Suprapubic skin (tissue), 4 donors: ENCODE results near the gene ZBTB49. TPM values are rescaled to one million over a fixed set of nuclear protein-coding genes. Genes with fewer than 3 reads are reported as not detected.
A peak's percentile ranks its signal among the peaks of the same experiment; 100 is the strongest.

Experiments
- DNase-seq, 2 donors: peaks; one replicate each; pipeline ENCODE4 v3.0.0-alpha.2; 2019; ENCODE audit warnings: low spot score in 2 of 2
- H3K27ac ChIP-seq: fragments of 200-600 bp; sonication (generic); one replicate; pipeline ENCODE4 v1.5.1; 2019
- H3K27me3 ChIP-seq: fragments of 200-600 bp; sonication (generic); one replicate; pipeline ENCODE4 v1.5.1; 2019
- H3K36me3 ChIP-seq: fragments of 200-600 bp; sonication (generic); one replicate; pipeline ENCODE4 v1.5.1; 2019
- H3K4me1 ChIP-seq: fragments of 200-600 bp; sonication (generic); one replicate; pipeline ENCODE4 v1.5.1; 2019
- H3K4me3 ChIP-seq: fragments of 200-600 bp; sonication (generic); one replicate; pipeline ENCODE4 v1.5.1; 2019; ENCODE audit warnings: mild to moderate bottlenecking
- H3K9me3 ChIP-seq: fragments of 200-600 bp; sonication (generic); one replicate; pipeline ENCODE4 v1.5.1; 2019
- CTCF ChIP-seq, 2 donors: fragments of 200-600 bp in 1 of 2; fragments of 450-650 bp in 1 of 2; sonication (generic) in 1 of 2; IDR thresholded peaks; one replicate each; pipeline ENCODE4 v1.5.1; 2016 to 2019; ENCODE audit warnings: antibody characterized with exemption in 2 of 2, mild to moderate bottlenecking in 1 of 2, moderate library complexity in 1 of 2
- EP300 ChIP-seq: sonication (generic); formaldehyde crosslinking; IDR thresholded peaks from one replicate; pipeline ENCODE4 v1.6.1; 2017; ENCODE audit warnings: antibody characterized with exemption
- POLR2A ChIP-seq, 2 donors: fragments of 450-650 bp; IDR thresholded peaks; one replicate each; pipeline ENCODE4 v1.6.1; 2017; ENCODE audit warnings: antibody characterized with exemption in 2 of 2, mild to moderate bottlenecking in 2 of 2, moderate library complexity in 2 of 2
- POLR2AphosphoS5 ChIP-seq, 3 donors: sonication (generic); formaldehyde crosslinking; IDR thresholded peaks; one replicate each; pipeline ENCODE4 v1.6.1; 2017; ENCODE audit warnings: antibody characterized with exemption in 3 of 3
- WGBS: methylation state at CpG from one replicate; pipeline ENCODE4 v1.1.5; 2018; 5-methylcytosine and 5-hydroxymethylcytosine counted together
- total RNA-seq, 4 donors: library from RNA; depleted of rRNA; stranded (reverse); fragments of >200 nt; gene quantifications; one replicate each; pipeline ENCODE4 v1.1.0, GENCODE V29; 2016

The ZBTB49 gene
- total RNA-seq, 4 donors from 2014 or later: 3.6 to 11.2 (median 7.1) TPM

- H3K27me3 ChIP-seq: no peaks in the 10 kb centered on the region
- no peak overlapping the region for H3K27ac ChIP-seq
- no peaks in the 10 kb centered on the region for H3K4me1 ChIP-seq
- DNase-seq: no peak
- no peaks in the 10 kb centered on the region for H3K36me3 ChIP-seq
- no peaks in the 10 kb centered on the region for H3K9me3 ChIP-seq
- no peak overlapping the region for H3K4me3 ChIP-seq
- WGBS: 50% methylated on average over 21 of the region's 21 CpGs
- TF ChIP-seq EP300 (no peak), POLR2AphosphoS5 (IDR thresholded peaks at IDR 0.05) (no peak), CTCF (IDR thresholded peaks at IDR 0.05) (peak; percentile 22 to 79), POLR2A (IDR thresholded peaks at IDR 0.05) (no peak)
Measured at GRCh38 chr4:4334798-4335520, 44.9 kb downstream of the ZBTB49 start.

DNA sequence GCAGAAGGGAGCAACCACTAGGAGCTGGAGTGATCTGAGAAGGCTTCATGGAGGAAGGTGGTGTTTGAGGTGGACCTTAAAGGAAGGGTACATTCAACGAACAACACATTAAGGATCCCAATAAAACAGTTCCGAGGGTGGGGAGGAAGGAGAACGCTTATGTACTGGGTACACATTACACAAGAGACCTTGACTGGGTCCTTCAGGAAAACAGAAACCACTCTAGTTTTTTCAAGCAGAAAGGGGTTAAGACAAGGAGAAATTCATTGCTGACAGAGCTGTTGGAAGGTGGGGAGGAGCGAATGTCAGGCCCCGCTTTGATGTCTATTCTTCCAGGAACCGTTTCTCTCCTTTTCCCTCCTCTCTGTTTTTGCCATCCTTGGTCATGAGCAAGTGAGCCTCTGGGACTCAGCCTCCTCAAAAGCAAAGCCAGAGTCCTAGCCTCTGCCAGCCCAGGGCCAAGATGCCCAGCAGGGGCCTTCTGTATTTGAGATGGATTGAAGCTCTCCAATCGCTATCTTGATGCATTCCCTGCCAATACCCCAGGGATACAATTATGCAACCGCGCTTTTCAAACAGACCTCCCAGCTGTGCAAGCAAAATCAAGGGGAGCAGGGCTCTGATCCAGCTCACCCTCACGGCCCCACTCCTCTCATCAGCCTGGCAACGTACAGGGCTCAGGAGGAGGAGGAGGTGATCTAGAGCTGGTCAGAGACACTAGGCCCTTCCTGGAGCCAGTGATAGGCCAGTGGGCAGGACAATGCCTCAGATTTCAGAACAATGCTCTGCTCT is 48.4 kb downstream of the ZBTB49 start:
- Histone ChIP-seq H3K27ac (no peak overlapping the region), H3K36me3 (no peaks in the 10 kb centered on the region), H3K9me3 (no peaks in the 10 kb centered on the region), H3K27me3 (no peaks in the 10 kb centered on the region), H3K4me1 (no peaks in the 10 kb centered on the region), H3K4me3 (no peak overlapping the region)
- no peak for DNase-seq
- WGBS: 60% methylated on average over 11 of the region's 11 CpGs
- TF ChIP-seq EP300: no peak

DNA sequence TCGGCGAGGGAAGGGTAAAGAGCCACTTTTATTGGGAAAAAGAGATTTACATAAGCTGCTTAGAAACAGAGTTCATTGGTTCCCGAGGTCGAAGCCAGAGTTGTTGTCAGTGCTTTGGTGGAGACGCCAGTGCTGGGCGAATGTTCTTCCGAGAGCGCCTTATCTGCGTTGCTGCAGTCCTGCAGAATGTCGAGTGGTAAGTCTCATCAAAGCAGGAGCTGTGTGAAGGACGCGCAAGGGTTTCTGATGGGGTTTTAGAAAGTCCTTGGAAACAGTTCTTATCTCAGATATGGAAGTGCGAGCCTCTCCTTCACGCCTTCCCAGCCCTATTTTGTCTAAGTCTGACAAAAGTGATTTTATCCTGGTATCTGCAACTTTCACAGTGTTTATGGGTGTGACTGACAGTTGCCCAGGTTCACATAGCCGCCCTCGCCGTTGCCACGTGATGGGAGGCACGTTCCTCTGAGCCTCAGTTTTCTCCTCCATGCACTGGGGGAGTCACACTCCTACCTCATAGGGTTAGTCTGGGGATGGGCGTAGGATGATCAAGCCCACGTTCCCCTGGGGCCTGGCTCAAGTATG is 49.5 kb downstream of the ZBTB49 start:
- H3K4me1 ChIP-seq: no peaks in the 10 kb centered on the region
- no peak for TF ChIP-seq EP300
- no peak for TF ChIP-seq POLR2AphosphoS5 (IDR thresholded peaks at IDR 0.05)
- no peak for TF ChIP-seq POLR2A (IDR thresholded peaks at IDR 0.05)
- TF ChIP-seq CTCF (IDR thresholded peaks at IDR 0.05): no peak
- H3K27me3 ChIP-seq: peaks cover 3% of the 10 kb centered on the region
- H3K36me3 ChIP-seq: no peaks in the 10 kb centered on the region
- WGBS: 54% methylated on average over 21 of the region's 21 CpGs
- no peak overlapping the region for H3K4me3 ChIP-seq
- DNase-seq: no peak
- H3K9me3 ChIP-seq: no peaks in the 10 kb centered on the region
- no peak overlapping the region for H3K27ac ChIP-seq

DNA sequence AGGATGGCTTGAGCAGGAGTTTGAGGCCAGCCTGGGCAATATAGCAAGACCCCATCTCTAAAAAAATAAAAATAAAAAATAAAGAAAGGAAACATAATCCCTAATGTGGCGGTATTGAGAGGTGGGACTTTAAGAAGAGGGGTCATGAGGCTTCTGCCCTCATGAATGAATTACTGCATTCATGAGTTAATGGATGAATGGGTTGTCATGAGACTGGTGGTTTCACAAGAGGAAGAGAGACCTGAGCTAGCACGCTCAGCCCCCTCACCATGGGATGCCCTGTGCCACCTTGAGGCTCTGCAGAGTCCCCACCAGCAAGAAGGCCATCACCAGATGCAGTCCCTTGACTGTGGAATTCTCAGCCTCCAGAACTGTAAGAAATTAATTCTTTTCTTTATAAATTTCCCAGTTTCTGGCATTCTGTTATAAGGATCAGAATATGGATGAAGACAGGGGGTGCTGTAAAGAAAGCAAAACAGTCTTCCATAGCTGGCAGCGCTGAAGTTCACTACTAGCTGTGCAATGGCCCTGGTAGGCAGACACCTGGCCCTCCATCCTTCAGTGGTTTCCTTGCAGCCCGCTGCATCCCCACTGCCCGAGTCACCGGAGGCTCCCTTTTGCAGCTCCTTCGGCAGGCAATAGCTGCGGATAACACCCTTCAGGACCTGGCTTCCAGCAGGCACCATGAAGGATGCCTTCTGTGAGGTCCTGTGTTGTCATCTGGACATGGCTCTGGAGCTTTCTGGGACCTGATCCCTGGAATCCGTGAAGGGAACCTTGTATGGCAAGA is 52.0 kb downstream of the ZBTB49 start:
- Histone ChIP-seq H3K27ac (no peak overlapping the region), H3K4me3 (no peak overlapping the region), H3K36me3 (no peaks in the 10 kb centered on the region), H3K9me3 (no peaks in the 10 kb centered on the region), H3K27me3 (peaks cover 12% of the 10 kb centered on the region), H3K4me1 (no peaks in the 10 kb centered on the region)
- DNase-seq: no peak
- TF ChIP-seq POLR2A (IDR thresholded peaks at IDR 0.05) (no peak), EP300 (no peak), POLR2AphosphoS5 (IDR thresholded peaks at IDR 0.05) (no peak)
- WGBS: 94% methylated on average over 9 of the region's 9 CpGs

GRCh38 chr4:4343038-4343437 is 53.0 kb downstream of the ZBTB49 start:
- Histone ChIP-seq H3K9me3 (no peaks in the 10 kb centered on the region), H3K36me3 (no peaks in the 10 kb centered on the region), H3K27me3 (peaks cover 12% of the 10 kb centered on the region), H3K27ac (no peak overlapping the region), H3K4me3 (no peak overlapping the region), H3K4me1 (no peaks in the 10 kb centered on the region)
- WGBS: 78% methylated on average over 5 of the region's 5 CpGs
- DNase-seq: no peak
- TF ChIP-seq POLR2A (IDR thresholded peaks at IDR 0.05): no peak
- TF ChIP-seq EP300: no peak
- TF ChIP-seq POLR2AphosphoS5 (IDR thresholded peaks at IDR 0.05): no peak
- TF ChIP-seq CTCF (IDR thresholded peaks at IDR 0.05): no peak
